Measurements from ENCODE around the gene CYP4F2. TPM values are rescaled to one million over a fixed set of nuclear protein-coding genes. Genes with fewer than 3 reads are reported as not detected.
"Not testable (repeated sequence)": the region's sequence is repeated elsewhere in the genome, so short reads cannot be mapped to it uniquely, and the experiment has no call there.

CYP4F2 gene
- total RNA-seq, result not detected

- no peak for DNase-seq
These were observed at the start of gene CYP4F2 for GRCh38 chr19:15897738-15898276. TSS of gene CYP4F2 (minus strand) at chr19:15898074. CDS start at chr19:15897611, 463 bp downstream.

GRCh38 chr19:15945301-15945700 lies 47.4 kb upstream of the CYP4F2 start:
- no peak for DNase-seq

- no peak for DNase-seq
These were observed 46.5 kb upstream of the CYP4F2 start for GRCh38 chr19:15944401-15944800.

- no peak for DNase-seq
These were observed 39.9 kb upstream of the CYP4F2 start for GRCh38 chr19:15937771-15938170.

- DNase-seq, result no peak
These were observed 39.1 kb upstream of the CYP4F2 start for GRCh38 chr19:15936950-15937349.

GRCh38 chr19:15936173-15936572 lies 38.3 kb upstream of the CYP4F2 start:
- DNase-seq, result no peak

- no peak for DNase-seq
These were observed 37.4 kb upstream of the CYP4F2 start for GRCh38 chr19:15935167-15935702.

- DNase-seq, result peak; percentile 22
These were observed 36.6 kb upstream of the CYP4F2 start, which contains the start of gene CYP4F11 for GRCh38 chr19:15934332-15935078. TSS of gene CYP4F11 (minus strand) at chr19:15934529. CDS start at chr19:15934408, 121 bp downstream.

- not testable (repeated sequence) for DNase-seq
These were observed 36.0 kb upstream of the CYP4F2 start for GRCh38 chr19:15933761-15934331.

- DNase-seq, result no peak
These were observed 30.4 kb upstream of the CYP4F2 start for GRCh38 chr19:15928321-15928720.

GRCh38 chr19:15926484-15926883 lies 28.6 kb upstream of the CYP4F2 start:
- DNase-seq, result no peak

- no peak for DNase-seq
These were observed 25.8 kb upstream of the CYP4F2 start for GRCh38 chr19:15923702-15924101.

- DNase-seq, result no peak
These were observed 24.1 kb upstream of the CYP4F2 start for GRCh38 chr19:15922021-15922420.

- DNase-seq, result no peak
These were observed 21.4 kb upstream of the CYP4F2 start for GRCh38 chr19:15919243-15919642.

GRCh38 chr19:15915109-15915508 lies 17.2 kb upstream of the CYP4F2 start:
- no peak for DNase-seq

GRCh38 chr19:15913830-15914229 lies 16.0 kb upstream of the CYP4F2 start:
- DNase-seq, result no peak

GRCh38 chr19:15913384-15913783 lies 15.5 kb upstream of the CYP4F2 start:
- DNase-seq, result no peak

- DNase-seq, result no peak
These were observed 13.8 kb upstream of the CYP4F2 start for GRCh38 chr19:15911599-15912235.

GRCh38 chr19:15905026-15905425 lies 7.2 kb upstream of the CYP4F2 start:
- no peak for DNase-seq

- not testable (repeated sequence) for DNase-seq
These were observed 5.0 kb upstream of the CYP4F2 start for GRCh38 chr19:15902898-15903297.

- DNase-seq, result no peak
These were observed 4.4 kb upstream of the CYP4F2 start for GRCh38 chr19:15902254-15902653.

- DNase-seq, result no peak
These were observed 2.6 kb upstream of the CYP4F2 start for GRCh38 chr19:15900504-15900903.

- not testable (repeated sequence) for DNase-seq
These were observed 2.2 kb upstream of the CYP4F2 start for GRCh38 chr19:15900032-15900431.
